ENCODE measurements around the gene B4GAT1. TPM values are rescaled to one million over a fixed set of nuclear protein-coding genes. Genes with fewer than 3 reads are reported as not detected.
A peak's percentile ranks its signal among the peaks of the same experiment; 100 is the strongest.

Gene B4GAT1
- total and polyA plus RNA-seq, 10 donors: 4.3 to 23.4 (median 10.5) TPM

DNA sequence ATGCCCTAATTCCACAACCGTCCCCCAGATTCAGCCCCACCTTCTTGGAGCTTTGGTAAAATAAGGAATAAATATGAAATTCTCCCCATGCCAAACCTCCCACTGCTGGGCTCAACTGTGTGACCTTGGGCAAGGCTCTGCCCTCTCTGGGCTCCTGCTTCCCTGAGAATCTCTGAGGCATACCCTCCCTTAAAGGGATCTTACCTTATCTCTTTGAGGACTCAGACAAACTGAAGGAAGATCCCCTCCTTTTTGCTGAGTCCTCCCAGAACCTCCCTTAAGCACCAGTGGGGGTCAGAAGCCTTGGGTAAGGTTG is 33.3 kb downstream of the B4GAT1 start:
- Histone ChIP-seq H3K36me3 (no peaks in the 10 kb centered on the region), H3K9me3 (no peaks in the 10 kb centered on the region), H3K4me3 (peak overlapping the region in 1 of 8 donors; percentile 77), H3K27ac (peak overlapping the region; percentile 7 to 93 (median 90)), H3K4me1 (peaks cover 19 to 80% (median 52%) of the 10 kb centered on the region in 6 donors), H3K27me3 (replicated peaks in 1 of 7) (peaks cover 0 to 26% (median 0%) of the 10 kb centered on the region in 7 donors)
- intact Hi-C loops (cut with DNase I; ENCODE audit: low total_unique reads): loop anchor here (5.0 kb wide), 1 partner anchor 73 kb away; no protein-coding TSS in a partner anchor
- no peak for DNase-seq
- 80 to 100% (median 93%) methylated on average over 1 of the region's 1 CpG for WGBS, 5 donors
- TF ChIP-seq POLR2A (IDR thresholded peaks at IDR 0.05): no peak
- TF ChIP-seq, protein P1, sequence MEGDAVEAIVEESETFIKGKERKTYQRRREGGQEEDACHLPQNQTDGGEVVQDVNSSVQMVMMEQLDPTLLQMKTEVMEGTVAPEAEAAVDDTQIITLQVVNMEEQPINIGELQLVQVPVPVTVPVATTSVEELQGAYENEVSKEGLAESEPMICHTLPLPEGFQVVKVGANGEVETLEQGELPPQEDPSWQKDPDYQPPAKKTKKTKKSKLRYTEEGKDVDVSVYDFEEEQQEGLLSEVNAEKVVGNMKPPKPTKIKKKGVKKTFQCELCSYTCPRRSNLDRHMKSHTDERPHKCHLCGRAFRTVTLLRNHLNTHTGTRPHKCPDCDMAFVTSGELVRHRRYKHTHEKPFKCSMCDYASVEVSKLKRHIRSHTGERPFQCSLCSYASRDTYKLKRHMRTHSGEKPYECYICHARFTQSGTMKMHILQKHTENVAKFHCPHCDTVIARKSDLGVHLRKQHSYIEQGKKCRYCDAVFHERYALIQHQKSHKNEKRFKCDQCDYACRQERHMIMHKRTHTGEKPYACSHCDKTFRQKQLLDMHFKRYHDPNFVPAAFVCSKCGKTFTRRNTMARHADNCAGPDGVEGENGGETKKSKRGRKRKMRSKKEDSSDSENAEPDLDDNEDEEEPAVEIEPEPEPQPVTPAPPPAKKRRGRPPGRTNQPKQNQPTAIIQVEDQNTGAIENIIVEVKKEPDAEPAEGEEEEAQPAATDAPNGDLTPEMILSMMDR (IDR thresholded peaks at IDR 0.05 in 8 of 11, conservative IDR thresholded peaks at IDR 0.05 in 3 of 11): no peak

DNA sequence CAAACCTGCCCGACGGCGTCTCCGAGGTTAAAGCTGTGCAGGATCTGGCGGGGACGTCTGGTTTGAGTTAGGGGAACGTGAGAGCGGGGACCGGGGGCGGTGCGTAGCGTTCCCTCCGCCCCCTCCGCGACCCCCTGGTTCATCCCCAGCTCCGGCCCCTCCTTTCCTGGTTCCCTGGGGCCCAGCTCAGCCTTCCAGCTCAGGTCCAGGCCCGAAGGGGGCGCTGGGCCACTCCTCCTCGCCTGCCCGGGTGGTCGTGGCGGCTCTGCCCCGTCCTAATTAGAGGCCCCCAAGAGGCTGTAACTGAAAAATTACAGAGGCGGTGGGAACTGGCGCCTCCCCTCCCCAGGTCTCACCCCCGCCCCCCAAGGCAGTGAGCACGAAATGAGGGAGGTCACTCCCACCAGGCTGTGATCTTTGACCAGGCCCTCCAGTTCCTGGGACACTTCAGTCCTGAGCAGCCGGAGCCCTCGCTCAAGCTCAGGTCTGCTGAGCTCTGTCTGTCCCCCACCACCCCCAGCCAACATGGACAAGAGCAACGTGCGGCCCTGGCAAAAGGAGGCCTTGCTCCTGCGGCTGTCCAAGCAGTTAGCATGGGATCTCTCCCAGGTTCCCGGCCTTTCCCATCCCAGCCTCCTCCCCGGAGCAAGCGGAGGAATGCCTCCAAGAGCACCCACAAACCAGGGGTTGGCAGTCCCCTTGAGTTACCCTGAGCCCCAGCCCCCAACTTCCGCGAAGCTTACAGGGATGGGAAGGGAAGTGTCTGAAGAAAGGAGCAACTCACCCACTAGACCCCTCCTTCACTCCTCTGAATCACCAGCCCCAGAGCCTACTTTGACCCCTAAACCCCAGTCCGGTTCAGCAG is 33.9 kb downstream of the B4GAT1 start:
- Histone ChIP-seq H3K27me3 (replicated peaks in 1 of 7) (peaks cover 0 to 26% (median 0%) of the 10 kb centered on the region in 7 donors), H3K27ac (peak overlapping the region; percentile 78 to 93 (median 90)), H3K9me3 (no peaks in the 10 kb centered on the region), H3K36me3 (no peaks in the 10 kb centered on the region), H3K4me3 (peak overlapping the region; percentile 8 to 77 (median 54)), H3K4me1 (peaks cover 16 to 74% (median 46%) of the 10 kb centered on the region in 6 donors)
- TF ChIP-seq, protein P1 (IDR thresholded peaks at IDR 0.05 in 8 of 11, conservative IDR thresholded peaks at IDR 0.05 in 3 of 11): no peak
- TF ChIP-seq POLR2A (IDR thresholded peaks at IDR 0.05) (no peak), POLR2AphosphoS5 (IDR thresholded peaks at IDR 0.05) (no peak)
- WGBS, 5 donors: 53 to 77% (median 59%) methylated on average over 17 to 38 of the region's 38 CpGs
- DNase-seq: peak; percentile 82
- intact Hi-C loops (cut with DNase I; ENCODE audit: low total_unique reads): loop anchor here (2.0 to 5.0 kb wide), 2 partner anchors 15 to 74 kb away; no protein-coding TSS in a partner anchor

DNA sequence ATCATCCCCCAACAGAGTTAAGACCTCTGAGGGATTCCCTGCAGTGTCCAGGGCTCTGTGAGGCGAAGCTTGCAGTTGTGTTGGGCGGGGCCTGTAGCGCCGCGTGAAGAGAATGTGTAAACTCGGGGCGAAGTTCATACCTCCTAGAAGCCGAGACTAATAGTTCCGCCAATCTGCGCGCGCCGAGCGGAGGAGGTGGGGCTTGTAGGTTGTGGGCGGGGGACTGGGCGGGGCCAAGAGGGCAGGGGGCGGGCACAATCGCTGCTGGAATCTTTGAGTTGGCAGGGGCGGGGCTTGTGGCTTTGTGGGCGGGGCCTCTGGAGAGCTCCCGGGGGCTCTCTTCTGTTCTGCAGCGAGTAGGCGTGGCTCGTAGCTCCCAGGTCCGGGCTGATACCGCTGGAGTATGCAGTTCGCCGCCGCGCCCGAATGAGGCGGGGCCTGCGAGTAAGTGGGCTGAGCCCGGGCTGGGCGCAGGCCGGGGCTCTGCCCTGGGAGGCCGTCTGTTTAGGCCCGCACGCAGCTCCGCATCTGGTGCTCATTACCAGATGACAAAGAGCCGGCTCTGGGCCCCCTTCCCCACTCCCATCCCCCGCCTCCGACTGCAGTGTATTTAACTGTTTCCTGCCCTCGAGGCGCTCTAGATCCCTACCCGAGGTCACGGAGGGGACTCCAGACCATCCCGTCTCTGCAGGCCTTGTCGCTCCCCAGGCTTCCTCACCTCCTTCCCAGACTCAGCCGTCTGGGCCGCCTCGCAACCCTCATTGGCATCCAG is 34.7 kb downstream of the B4GAT1 start:
- WGBS, 5 donors: 2 to 6% (median 4%) methylated on average over 33 to 52 of the region's 52 CpGs

More for the DNA sequence above, 34.7 kb downstream of the B4GAT1 start:
- Histone ChIP-seq H3K9me3 (no peaks in the 10 kb centered on the region), H3K27ac (peak overlapping the region; percentile 83 to 93 (median 90)), H3K4me1 (peaks cover 8 to 66% (median 38%) of the 10 kb centered on the region in 6 donors), H3K36me3 (no peaks in the 10 kb centered on the region), H3K27me3 (replicated peaks in 1 of 7) (peaks cover 0 to 23% (median 0%) of the 10 kb centered on the region in 7 donors), H3K4me3 (peak overlapping the region; percentile 23 to 77 (median 55))
- DNase-seq: peak; percentile 100
- TF ChIP-seq POLR2A (IDR thresholded peaks at IDR 0.05): peak in 1 of 3 donors; percentile 45
- peak; percentile 71 to 87 (median 84) for TF ChIP-seq POLR2AphosphoS5 (IDR thresholded peaks at IDR 0.05)
- TF ChIP-seq, protein P1 (IDR thresholded peaks at IDR 0.05 in 8 of 11, conservative IDR thresholded peaks at IDR 0.05 in 3 of 11): no peak
- intact Hi-C loops (cut with DNase I; ENCODE audit: low total_unique reads): loop anchor here (2.0 to 5.0 kb wide), 2 partner anchors 16 to 75 kb away; no protein-coding TSS in a partner anchor

Measured in spleen (tissue), 11 donors.